Thyroid gland (tissue), 4 donors: ENCODE measurements around the gene ABHD15. TPM values are rescaled to one million over a fixed set of nuclear protein-coding genes. Genes with fewer than 3 reads are reported as not detected.

Source experiments
- DNase-seq, 2 donors: peaks; one replicate each; pipeline ENCODE4 v3.0.0-alpha.2; 2019
- H3K27ac ChIP-seq, 3 donors: fragments of 200-600 bp; sonication (generic); 1 replicate in 2 of 3; 2 replicates in 1 of 3; pipeline ENCODE4 v1.5.1; 2016 to 2019; ENCODE audit warnings: mild to moderate bottlenecking in 1 of 3, moderate library complexity in 1 of 3
- H3K27me3 ChIP-seq: fragments of 200-600 bp; sonication (generic); one replicate; pipeline ENCODE4 v1.5.1; 2019
- H3K36me3 ChIP-seq, 2 donors: fragments of 200-600 bp; sonication (generic); one replicate each; pipeline ENCODE4 v1.5.1; 2016 to 2019
- H3K4me1 ChIP-seq, 2 donors: fragments of 200-600 bp; sonication (generic); one replicate each; pipeline ENCODE4 v1.5.1; 2017 to 2019
- H3K4me3 ChIP-seq, 3 donors: fragments of 200-600 bp; sonication (generic); replicated peaks in 1 of 3; 1 replicate in 2 of 3; 2 replicates in 1 of 3; pipeline ENCODE4 v1.5.1; 2016; ENCODE audit warnings: mild to moderate bottlenecking in 1 of 3
- H3K9me3 ChIP-seq: fragments of 200-600 bp; sonication (generic); one replicate; pipeline ENCODE4 v1.5.1; 2017
- CTCF ChIP-seq, 6 experiments: fragments of 200-600 bp in 3 of 6; fragments of 450-650 bp in 3 of 6; sonication (generic) in 3 of 6; IDR thresholded peaks; one replicate each; pipeline ENCODE4 v1.5.1; 2016 to 2019; ENCODE audit warnings: antibody characterized with exemption in 6 of 6, mild to moderate bottlenecking in 2 of 6, inconsistent platforms in 1 of 6, moderate library complexity in 1 of 6
- POLR2A ChIP-seq, 2 donors: fragments of 450-650 bp; IDR thresholded peaks; one replicate each; pipeline ENCODE4 v1.6.1; 2017; ENCODE audit warnings: antibody characterized with exemption in 2 of 2, mild to moderate bottlenecking in 2 of 2, moderate library complexity in 1 of 2
- WGBS, 2 donors: methylation state at CpG; one replicate each; pipeline ENCODE4 v1.1.5; 2017; 5-methylcytosine and 5-hydroxymethylcytosine counted together
- intact Hi-C: fragments of 100-400 bp; cut with DNase I; formaldehyde crosslinking; loops from one replicate; pipeline ENCODE4 v1.15.1; 2023
- total RNA-seq, 4 donors: library from RNA; depleted of rRNA; stranded (reverse); fragments of >200 nt; gene quantifications; one replicate each; pipeline ENCODE4 v1.2.3, GENCODE V29; 2016

Gene ABHD15
- total RNA-seq, 4 donors from 2014 or later = 11.6 to 19.8 (median 13.0) TPM

GRCh38 chr17:29546085-29546484 lies 20.8 kb downstream of the ABHD15 start:
- H3K27me3 ChIP-seq = no peaks in the 10 kb centered on the region
- no peak for TF ChIP-seq POLR2A (IDR thresholded peaks at IDR 0.05)
- TF ChIP-seq CTCF (IDR thresholded peaks at IDR 0.05) = no peak
- intact Hi-C loops = no loop called here
- peaks cover 7 to 8% of the 10 kb centered on the region in 2 donors for H3K36me3 ChIP-seq
- peak overlapping the region in 1 of 3 donors; percentile 3 for H3K27ac ChIP-seq
- H3K4me3 ChIP-seq = no peak overlapping the region
- peaks cover 24 to 27% of the 10 kb centered on the region in 2 donors for H3K4me1 ChIP-seq
- WGBS, 2 donors = 90 to 96% methylated on average over 1 of the region's 1 CpG
- no peaks in the 10 kb centered on the region for H3K9me3 ChIP-seq
- no peak for DNase-seq

- H3K4me3 ChIP-seq = no peak overlapping the region
- no peak for TF ChIP-seq POLR2A (IDR thresholded peaks at IDR 0.05)
- no peak for TF ChIP-seq CTCF (IDR thresholded peaks at IDR 0.05)
These were observed 22.8 kb downstream of the ABHD15 start for GRCh38 chr17:29544066-29544465.

GRCh38 chr17:29533976-29534375 lies 32.9 kb downstream of the ABHD15 start:
- no peaks in the 10 kb centered on the region for H3K27me3 ChIP-seq
- H3K4me3 ChIP-seq = no peak overlapping the region
- intact Hi-C loops = no loop called here
- no peak overlapping the region for H3K27ac ChIP-seq
- H3K9me3 ChIP-seq = no peaks in the 10 kb centered on the region
- no peak for DNase-seq
- peaks cover 11 to 29% of the 10 kb centered on the region in 2 donors for H3K36me3 ChIP-seq
- TF ChIP-seq POLR2A (IDR thresholded peaks at IDR 0.05) = no peak
- no peak for TF ChIP-seq CTCF (IDR thresholded peaks at IDR 0.05)
- 93 to 95% methylated on average over 8 of the region's 8 CpGs for WGBS, 2 donors
- H3K4me1 ChIP-seq = no peaks in the 10 kb centered on the region

More at GRCh38 chr17:29544066-29544465, 22.8 kb downstream of the ABHD15 start:
- intact Hi-C loops = no loop called here
- peaks cover 7 to 8% of the 10 kb centered on the region in 2 donors for H3K36me3 ChIP-seq
- 74 to 75% methylated on average over 4 of the region's 4 CpGs for WGBS, 2 donors
- no peak for DNase-seq
- H3K9me3 ChIP-seq = no peaks in the 10 kb centered on the region
- H3K4me1 ChIP-seq = peaks cover 22 to 24% of the 10 kb centered on the region in 2 donors
- H3K27me3 ChIP-seq = no peaks in the 10 kb centered on the region
- H3K27ac ChIP-seq = no peak overlapping the region

- WGBS, 2 donors = 92 to 93% methylated on average over 3 of the region's 3 CpGs
- Histone ChIP-seq H3K36me3 (peaks cover 3 to 15% of the 10 kb centered on the region in 2 donors), H3K27ac (no peak overlapping the region), H3K4me3 (no peak overlapping the region), H3K27me3 (no peaks in the 10 kb centered on the region), H3K9me3 (no peaks in the 10 kb centered on the region), H3K4me1 (no peaks in the 10 kb centered on the region)
- intact Hi-C loops = no loop called here
- DNase-seq = no peak
- no peak for TF ChIP-seq POLR2A (IDR thresholded peaks at IDR 0.05)
- no peak for TF ChIP-seq CTCF (IDR thresholded peaks at IDR 0.05)
These were observed 40.5 kb downstream of the ABHD15 start for GRCh38 chr17:29526322-29526721.

- H3K36me3 ChIP-seq = peaks cover 0 to 11% of the 10 kb centered on the region in 2 donors
- no peaks in the 10 kb centered on the region for H3K27me3 ChIP-seq
- intact Hi-C loops = no loop called here
- WGBS, 2 donors = 97 to 99% methylated on average over 3 of the region's 3 CpGs
- no peaks in the 10 kb centered on the region for H3K4me1 ChIP-seq
- H3K4me3 ChIP-seq = no peak overlapping the region
- DNase-seq = no peak
- TF ChIP-seq POLR2A (IDR thresholded peaks at IDR 0.05) = no peak
- TF ChIP-seq CTCF (IDR thresholded peaks at IDR 0.05) = no peak
- no peaks in the 10 kb centered on the region for H3K9me3 ChIP-seq
- no peak overlapping the region for H3K27ac ChIP-seq
These were observed 42.1 kb downstream of the ABHD15 start for GRCh38 chr17:29524692-29525091.
